ENCODE data around the gene HOXB2.

The HOXB2 gene

DNA sequence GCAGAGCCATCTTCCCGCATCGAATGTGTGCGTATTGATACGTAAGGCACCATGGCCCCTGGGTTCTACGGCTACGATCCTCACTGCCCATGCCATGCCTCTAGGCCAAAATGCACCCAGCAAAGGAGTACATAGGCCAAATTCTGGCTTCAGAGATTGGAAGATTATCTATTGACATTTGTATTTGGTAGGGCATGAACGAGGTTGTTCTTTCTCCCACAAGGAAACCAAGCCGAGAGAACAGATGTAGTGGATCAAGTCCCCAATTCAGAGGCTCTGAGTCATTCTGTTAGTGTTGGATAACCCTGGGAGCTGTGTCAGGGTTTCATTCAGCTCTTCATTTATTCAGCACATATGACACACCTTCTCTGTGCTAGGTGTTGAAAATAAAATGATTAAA lies 50.6 kb downstream of the HOXB2 start:
- TF ChIP-seq, protein P1, sequence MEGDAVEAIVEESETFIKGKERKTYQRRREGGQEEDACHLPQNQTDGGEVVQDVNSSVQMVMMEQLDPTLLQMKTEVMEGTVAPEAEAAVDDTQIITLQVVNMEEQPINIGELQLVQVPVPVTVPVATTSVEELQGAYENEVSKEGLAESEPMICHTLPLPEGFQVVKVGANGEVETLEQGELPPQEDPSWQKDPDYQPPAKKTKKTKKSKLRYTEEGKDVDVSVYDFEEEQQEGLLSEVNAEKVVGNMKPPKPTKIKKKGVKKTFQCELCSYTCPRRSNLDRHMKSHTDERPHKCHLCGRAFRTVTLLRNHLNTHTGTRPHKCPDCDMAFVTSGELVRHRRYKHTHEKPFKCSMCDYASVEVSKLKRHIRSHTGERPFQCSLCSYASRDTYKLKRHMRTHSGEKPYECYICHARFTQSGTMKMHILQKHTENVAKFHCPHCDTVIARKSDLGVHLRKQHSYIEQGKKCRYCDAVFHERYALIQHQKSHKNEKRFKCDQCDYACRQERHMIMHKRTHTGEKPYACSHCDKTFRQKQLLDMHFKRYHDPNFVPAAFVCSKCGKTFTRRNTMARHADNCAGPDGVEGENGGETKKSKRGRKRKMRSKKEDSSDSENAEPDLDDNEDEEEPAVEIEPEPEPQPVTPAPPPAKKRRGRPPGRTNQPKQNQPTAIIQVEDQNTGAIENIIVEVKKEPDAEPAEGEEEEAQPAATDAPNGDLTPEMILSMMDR (IDR thresholded peaks at IDR 0.05; ENCODE audit: insufficient read depth, low read length, poor library complexity, severe bottlenecking) = no peak
- no peak for TF ChIP-seq EZH2phosphoT487 (conservative IDR thresholded peaks at IDR 0.05; ENCODE audit: low read length)
- Histone ChIP-seq H4K20me1 (ENCODE audit: low read depth, low read length) (no peaks in the 10 kb centered on the region), H2AFZ (ENCODE audit: low read depth, low read length, severe bottlenecking) (no peak overlapping the region), H3K4me2 (ENCODE audit: low read depth, low read length, poor library complexity, severe bottlenecking) (no peak overlapping the region), H3F3A (ENCODE audit: insufficient read depth) (no peaks in the 10 kb centered on the region), H3K4me3 (ENCODE audit: insufficient read depth, low read length, poor library complexity, severe bottlenecking) (no peak overlapping the region), H3K9me2 (replicated peaks; ENCODE audit: insufficient read depth, low read length) (no peaks in the 10 kb centered on the region), H3K9me3 (ENCODE audit: insufficient read depth, low read length) (no peaks in the 10 kb centered on the region), H3K79me2 (ENCODE audit: insufficient read depth, low read length) (no peaks in the 10 kb centered on the region), H3K27ac (ENCODE audit: low read depth, low read length) (no peak overlapping the region), H3K27me3 (ENCODE audit: low read length) (no peaks in the 10 kb centered on the region), H3K36me3 (ENCODE audit: low read length) (no peaks in the 10 kb centered on the region), H3K9ac (ENCODE audit: low read length) (no peak overlapping the region)

Measured in SU-DHL-6 (cell line).